Uterus (tissue), 2 donors: Measurements from ENCODE around the gene ATM.

Source experiments
- CTCF ChIP-seq, 4 experiments: fragments of 200-600 bp in 2 of 4; fragments of 450-650 bp in 2 of 4; sonication (generic) in 2 of 4; IDR thresholded peaks; one replicate each; pipeline ENCODE4 v1.5.1; 2016 to 2019; ENCODE audit warnings: antibody characterized with exemption in 4 of 4, mild to moderate bottlenecking in 2 of 4, moderate library complexity in 1 of 4
- POLR2A ChIP-seq, 2 donors: fragments of 450-650 bp; IDR thresholded peaks; one replicate each; pipeline ENCODE4 v1.6.1; 2016; ENCODE audit warnings: antibody characterized with exemption in 2 of 2, mild to moderate bottlenecking in 1 of 2, moderate library complexity in 1 of 2

DNA sequence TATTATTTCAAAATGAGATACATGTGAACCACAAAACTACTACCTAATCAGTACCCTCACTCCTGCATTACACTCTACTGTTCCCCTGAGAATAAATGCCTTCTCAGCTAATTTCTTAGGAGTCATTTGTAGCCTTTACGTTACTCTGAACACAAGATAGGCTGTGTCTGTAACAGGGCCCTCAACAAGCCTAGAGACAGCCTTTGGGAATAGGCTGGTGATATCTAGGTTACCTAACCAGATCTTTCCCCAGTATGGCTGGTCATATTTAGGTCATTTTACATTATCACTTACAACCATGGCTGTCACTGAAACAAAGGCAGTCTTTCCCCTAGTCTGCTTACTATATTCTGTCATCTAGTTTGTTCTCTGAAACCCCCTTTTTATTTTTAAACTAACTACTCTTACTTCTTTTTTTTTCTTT is 14.2 kb downstream of the ATM start:
- TF ChIP-seq CTCF (IDR thresholded peaks at IDR 0.05) (no peak), POLR2A (IDR thresholded peaks at IDR 0.05) (no peak)
